Measurements from ENCODE around the gene VSTM5. TPM values are rescaled to one million over a fixed set of nuclear protein-coding genes. Genes with fewer than 3 reads are reported as not detected.
"Not testable (repeated sequence)": the region's sequence is repeated elsewhere in the genome, so short reads cannot be mapped to it uniquely, and the experiment has no call there.

The VSTM5 gene
- total RNA-seq, 1 donor from 2014 or later, result not detected

GRCh38 chr11:93775289-93775688, 75.1 kb downstream of the VSTM5 start:
- no peak for DNase-seq (ENCODE audit: low spot score in 2 of 2, unreplicated experiment in 2 of 2)
- Mint-ChIP-seq H3K9me3 (peaks cover 6% of the 10 kb centered on the region), H3K27me3 (ENCODE audit: low read depth) (no peaks in the 10 kb centered on the region), H3K4me3 (no peak overlapping the region), H3K27ac (no peak overlapping the region), H3K36me3 (no peaks in the 10 kb centered on the region), H3K4me1 (no peaks in the 10 kb centered on the region)
- TF ChIP-seq CTCF (IDR thresholded peaks at IDR 0.05; ENCODE audit: unreplicated experiment), result peak; percentile 40

GRCh38 chr11:93774560-93774959, 75.9 kb downstream of the VSTM5 start:
- H3K4me3 Mint-ChIP-seq; H3K27ac Mint-ChIP-seq; DNase-seq (ENCODE audit: low spot score in 2 of 2, unreplicated experiment in 2 of 2); H3K36me3 Mint-ChIP-seq; H3K9me3 Mint-ChIP-seq; H3K27me3 Mint-ChIP-seq (ENCODE audit: low read depth); H3K4me1 Mint-ChIP-seq: not testable (repeated sequence)

- Mint-ChIP-seq H3K9me3 (no peaks in the 10 kb centered on the region), H3K27ac (no peak overlapping the region), H3K36me3 (no peaks in the 10 kb centered on the region), H3K27me3 (ENCODE audit: low read depth) (no peaks in the 10 kb centered on the region), H3K4me1 (no peaks in the 10 kb centered on the region), H3K4me3 (no peak overlapping the region)
- DNase-seq (ENCODE audit: low spot score in 2 of 2, unreplicated experiment in 2 of 2), result no peak
- no peak for TF ChIP-seq CTCF (IDR thresholded peaks at IDR 0.05; ENCODE audit: unreplicated experiment)
These were observed 76.7 kb downstream of the VSTM5 start for GRCh38 chr11:93773601-93774200.

GRCh38 chr11:93773045-93773477, 77.4 kb downstream of the VSTM5 start:
- Mint-ChIP-seq H3K36me3 (no peaks in the 10 kb centered on the region), H3K27ac (no peak overlapping the region), H3K4me1 (no peaks in the 10 kb centered on the region), H3K9me3 (no peaks in the 10 kb centered on the region), H3K4me3 (no peak overlapping the region), H3K27me3 (ENCODE audit: low read depth) (no peaks in the 10 kb centered on the region)
- no peak for DNase-seq (ENCODE audit: low spot score in 2 of 2, unreplicated experiment in 2 of 2)
- TF ChIP-seq CTCF (IDR thresholded peaks at IDR 0.05; ENCODE audit: unreplicated experiment), result no peak

- H3K9me3 Mint-ChIP-seq, result no peaks in the 10 kb centered on the region
- no peak for DNase-seq (ENCODE audit: low spot score in 2 of 2, unreplicated experiment in 2 of 2)
- TF ChIP-seq CTCF (IDR thresholded peaks at IDR 0.05; ENCODE audit: unreplicated experiment), result no peak
- H3K4me1 Mint-ChIP-seq, result no peaks in the 10 kb centered on the region
- no peak overlapping the region for H3K27ac Mint-ChIP-seq
- no peak overlapping the region for H3K4me3 Mint-ChIP-seq
- no peaks in the 10 kb centered on the region for H3K27me3 Mint-ChIP-seq (ENCODE audit: low read depth)
- H3K36me3 Mint-ChIP-seq, result no peaks in the 10 kb centered on the region
These were observed 78.3 kb downstream of the VSTM5 start for GRCh38 chr11:93772123-93772522.

- no peak overlapping the region for H3K27ac Mint-ChIP-seq
- TF ChIP-seq CTCF (IDR thresholded peaks at IDR 0.05; ENCODE audit: unreplicated experiment), result no peak
- no peaks in the 10 kb centered on the region for H3K9me3 Mint-ChIP-seq
- no peaks in the 10 kb centered on the region for H3K27me3 Mint-ChIP-seq (ENCODE audit: low read depth)
- DNase-seq (ENCODE audit: low spot score in 2 of 2, unreplicated experiment in 2 of 2), result no peak
- no peaks in the 10 kb centered on the region for H3K36me3 Mint-ChIP-seq
- H3K4me1 Mint-ChIP-seq, result peaks cover 12% of the 10 kb centered on the region
- H3K4me3 Mint-ChIP-seq, result no peak overlapping the region
These were observed 80.3 kb downstream of the VSTM5 start for GRCh38 chr11:93770160-93770559.

Other genes starting within 250 kb of the VSTM5 start
- gene CEP295, start 188.9 kb downstream of the VSTM5 start, total RNA-seq, result 16.6 to 18.6 TPM (median 17.6 TPM) in 3 replicates
- 155 to 166 TPM (median 155 TPM) in 3 replicates for gene TAF1D, start 109.1 kb downstream of the VSTM5 start, total RNA-seq
- gene C11orf54, start 108.9 kb downstream of the VSTM5 start, total RNA-seq, result 29.0 to 37.7 TPM (median 34.5 TPM) in 3 replicates
- 54.0 to 58.4 TPM (median 55.5 TPM) in 3 replicates for gene MED17, start 66.3 kb downstream of the VSTM5 start, total RNA-seq
- gene HEPHL1, start 170.7 kb upstream of the VSTM5 start, total RNA-seq, result not detected in 3 replicates